ENCODE measurements around the gene CHD1L.

DNA sequence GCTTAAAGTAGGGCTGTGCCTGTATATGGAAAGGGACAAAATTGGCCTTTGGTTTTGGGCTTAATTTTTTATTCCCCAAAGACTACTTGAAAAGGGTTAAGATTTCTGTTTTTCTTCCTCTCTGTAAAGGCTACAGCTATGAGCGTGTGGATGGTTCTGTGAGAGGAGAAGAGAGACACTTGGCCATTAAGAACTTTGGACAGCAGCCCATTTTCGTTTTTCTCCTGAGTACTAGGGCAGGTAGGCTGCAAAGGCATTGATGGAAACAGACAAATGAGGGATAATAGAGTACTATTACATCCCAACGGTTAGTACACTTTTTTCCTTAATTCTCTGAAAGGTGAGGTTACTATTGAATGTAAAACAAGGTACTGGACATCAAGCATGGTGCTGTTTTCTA lies 29.6 kb downstream of the CHD1L start:
- no peak for TF ChIP-seq POLR2A (IDR thresholded peaks at IDR 0.05)
- TF ChIP-seq, protein P1, sequence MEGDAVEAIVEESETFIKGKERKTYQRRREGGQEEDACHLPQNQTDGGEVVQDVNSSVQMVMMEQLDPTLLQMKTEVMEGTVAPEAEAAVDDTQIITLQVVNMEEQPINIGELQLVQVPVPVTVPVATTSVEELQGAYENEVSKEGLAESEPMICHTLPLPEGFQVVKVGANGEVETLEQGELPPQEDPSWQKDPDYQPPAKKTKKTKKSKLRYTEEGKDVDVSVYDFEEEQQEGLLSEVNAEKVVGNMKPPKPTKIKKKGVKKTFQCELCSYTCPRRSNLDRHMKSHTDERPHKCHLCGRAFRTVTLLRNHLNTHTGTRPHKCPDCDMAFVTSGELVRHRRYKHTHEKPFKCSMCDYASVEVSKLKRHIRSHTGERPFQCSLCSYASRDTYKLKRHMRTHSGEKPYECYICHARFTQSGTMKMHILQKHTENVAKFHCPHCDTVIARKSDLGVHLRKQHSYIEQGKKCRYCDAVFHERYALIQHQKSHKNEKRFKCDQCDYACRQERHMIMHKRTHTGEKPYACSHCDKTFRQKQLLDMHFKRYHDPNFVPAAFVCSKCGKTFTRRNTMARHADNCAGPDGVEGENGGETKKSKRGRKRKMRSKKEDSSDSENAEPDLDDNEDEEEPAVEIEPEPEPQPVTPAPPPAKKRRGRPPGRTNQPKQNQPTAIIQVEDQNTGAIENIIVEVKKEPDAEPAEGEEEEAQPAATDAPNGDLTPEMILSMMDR (IDR thresholded peaks at IDR 0.05): no peak
